T-cell (primary cell): ENCODE data around the gene DNAH14. TPM values are rescaled to one million over a fixed set of nuclear protein-coding genes. Genes with fewer than 3 reads are reported as not detected.
"Not testable (repeated sequence)": the region's sequence is repeated elsewhere in the genome, so short reads cannot be mapped to it uniquely, and the experiment has no call there.

Experiments
- ATAC-seq, 4 experiments: fragments of 200-7000 bp in 3 of 4; fragments of 150-1000 bp in 1 of 4; cut with Tn5 transposase; replicated peaks in 1 of 4; 1 replicate in 3 of 4; 2 replicates in 1 of 4; pipeline ENCODE4 v1.10.0; 2021; ENCODE audit warnings: moderate library complexity in 3 of 4, mild to moderate bottlenecking in 2 of 4, moderate number of reproducible peaks in 1 of 4
- CTCF ChIA-PET, 2 donors: fragments of 300-600 bp; sonication (Branson Sonifier 250); formaldehyde crosslinking; loops; one replicate each; lab custom pipeline; 2022; ENCODE audit warnings: antibody characterized with exemption in 2 of 2; lab: Charles Lee
- POLR2A ChIA-PET, 2 donors: fragments of 300-600 bp; sonication (Branson Sonifier 250); formaldehyde crosslinking; loops; one replicate each; lab custom pipeline; 2022; ENCODE audit warnings: antibody characterized with exemption in 2 of 2; lab: Charles Lee
- DNase-seq, 35 experiments: peaks; one replicate each; pipeline versions ENCODE4 v3.0.0 to v3.0.0-alpha.2; 2013 to 2023
- H3K27ac ChIP-seq: one replicate; pipeline ENCODE4 v1.5.1; 2013; ENCODE audit warnings: low read length
- H3K27me3 ChIP-seq, 2 experiments: replicated peaks in 1 of 2; 1 replicate in 1 of 2; 2 replicates in 1 of 2; pipeline versions ENCODE4 v1.6.1 to v1.7.0; 2013; ENCODE audit warnings: low read length in 1 of 2, mixed read lengths in 1 of 2; ENCODE audit not compliant: control insufficient read depth in 2 of 2, insufficient read depth in 2 of 2; ENCODE audit errors: extremely low read depth in 1 of 2
- H3K36me3 ChIP-seq, 2 donors: 1 replicate in 1 of 2; 2 replicates in 1 of 2; pipeline versions ENCODE4 v1.6.1 to v1.7.0; 2013; ENCODE audit warnings: low read length in 1 of 2; ENCODE audit not compliant: control insufficient read depth in 2 of 2, insufficient read depth in 1 of 2; ENCODE audit errors: extremely low read depth in 1 of 2
- H3K4me1 ChIP-seq, 2 experiments: 1 replicate in 1 of 2; 2 replicates in 1 of 2; pipeline versions ENCODE4 v1.6.1 to v1.7.0; 2013; ENCODE audit warnings: low read length in 2 of 2, mixed read lengths in 1 of 2; ENCODE audit not compliant: insufficient read depth in 2 of 2, control insufficient read depth in 1 of 2; ENCODE audit errors: extremely low read depth in 1 of 2
- H3K4me3 ChIP-seq, 2 donors: 1 replicate in 1 of 2; 2 replicates in 1 of 2; pipeline versions ENCODE4 v1.5.1 to v1.7.0; 2013; ENCODE audit warnings: mild to moderate bottlenecking in 2 of 2, low read length in 1 of 2, moderate library complexity in 1 of 2; ENCODE audit not compliant: control insufficient read depth in 1 of 2; ENCODE audit errors: extremely low read depth in 1 of 2
- H3K9me3 ChIP-seq: 2 replicates; pipeline ENCODE4 v1.7.0; 2013
- H3K27ac Mint-ChIP-seq, 2 donors: one replicate each; pipeline ENCODE4 v1.8.0; 2020 to 2021; ENCODE audit warnings: mild to moderate bottlenecking in 2 of 2, mixed read lengths in 2 of 2
- H3K27me3 Mint-ChIP-seq, 2 donors: one replicate each; pipeline ENCODE4 v1.8.0; 2021 to 2022; ENCODE audit warnings: mixed read lengths in 2 of 2
- H3K36me3 Mint-ChIP-seq: one replicate; pipeline ENCODE4 v1.8.0; 2021; ENCODE audit warnings: mixed read lengths
- H3K4me1 Mint-ChIP-seq, 3 donors: one replicate each; pipeline ENCODE4 v1.8.0; 2020 to 2022; ENCODE audit warnings: mixed read lengths in 3 of 3, mild to moderate bottlenecking in 1 of 3
- H3K4me3 Mint-ChIP-seq, 3 donors: one replicate each; pipeline ENCODE4 v1.8.0; 2020 to 2022; ENCODE audit warnings: mild to moderate bottlenecking in 3 of 3, mixed read lengths in 3 of 3, moderate library complexity in 3 of 3
- H3K9me3 Mint-ChIP-seq, 3 donors: one replicate each; pipeline ENCODE4 v1.8.0; 2020 to 2022; ENCODE audit warnings: mixed read lengths in 3 of 3
- WGBS: methylation state at CpG from one replicate; pipeline ENCODE4 v1.1.5; 2013; ENCODE audit warnings: missing lambda C conversion rate; ENCODE audit not compliant: insufficient coverage; 5-methylcytosine and 5-hydroxymethylcytosine counted together
- total RNA-seq, 35 experiments: library from RNA in 6 of 35; stranded (reverse) in 6 of 35; fragments of 120-200 nt in 1 of 35; gene quantifications; one replicate each; pipeline versions ENCODE4 v1.2.1 to v1.2.4 and lab custom pipeline; 2013 to 2026

DNAH14 gene
- total RNA-seq, 5 donors from 2014 or later (not counting 1 experiment from before 2014, with no cell fraction given): 0.06 to 1.4 (median 0.39) TPM; not detected in 1

- H3K27ac Mint-ChIP-seq: no peak overlapping the region
- no peaks in the 10 kb centered on the region for H3K36me3 Mint-ChIP-seq
- H3K36me3 ChIP-seq: no peaks in the 10 kb centered on the region
- no peak overlapping the region for H3K27ac ChIP-seq
- ChIA-PET CTCF (no interaction called here), POLR2A (no interaction called here)
- H3K27me3 ChIP-seq: peaks cover 0 to 2% of the 10 kb centered on the region in 2 experiments
- no peak for DNase-seq
- H3K4me3 ChIP-seq: no peak overlapping the region
- ATAC-seq: no peak
- H3K9me3 Mint-ChIP-seq: no peaks in the 10 kb centered on the region
- no CpG with 5 or more reads among the region's 1 CpG for WGBS
- H3K27me3 Mint-ChIP-seq: peaks cover 2 to 7% of the 10 kb centered on the region in 2 donors
- H3K4me1 ChIP-seq: no peaks in the 10 kb centered on the region
- H3K4me3 Mint-ChIP-seq: no peak overlapping the region
- H3K9me3 ChIP-seq: no peaks in the 10 kb centered on the region
- H3K4me1 Mint-ChIP-seq: no peaks in the 10 kb centered on the region
Measured at GRCh38 chr1:225224287-225224686, 294.8 kb downstream of the DNAH14 start.

GRCh38 chr1:225225681-225226080 is 296.2 kb downstream of the DNAH14 start:
- H3K4me1 ChIP-seq: no peaks in the 10 kb centered on the region
- H3K9me3 ChIP-seq: no peaks in the 10 kb centered on the region
- no peaks in the 10 kb centered on the region for H3K4me1 Mint-ChIP-seq
- no peak for DNase-seq
- H3K4me3 Mint-ChIP-seq: no peak overlapping the region
- H3K9me3 Mint-ChIP-seq: no peaks in the 10 kb centered on the region
- H3K36me3 Mint-ChIP-seq: no peaks in the 10 kb centered on the region
- peaks cover 0 to 4% of the 10 kb centered on the region in 2 donors for H3K27me3 Mint-ChIP-seq
- H3K27ac ChIP-seq: no peak overlapping the region
- no peak overlapping the region for H3K4me3 ChIP-seq
- CTCF ChIA-PET: no interaction called here
- peaks cover 0 to 2% of the 10 kb centered on the region in 2 experiments for H3K27me3 ChIP-seq
- ATAC-seq: no peak
- H3K36me3 ChIP-seq: no peaks in the 10 kb centered on the region
- no peak overlapping the region for H3K27ac Mint-ChIP-seq
- WGBS: 92% methylated on average over 2 of the region's 2 CpGs
- POLR2A ChIA-PET: no interaction called here

GRCh38 chr1:225228871-225229303 is 299.4 kb downstream of the DNAH14 start:
- DNase-seq (no peak), ATAC-seq (no peak)
- Histone ChIP-seq H3K4me3 (no peak overlapping the region), H3K27ac (no peak overlapping the region), H3K9me3 (no peaks in the 10 kb centered on the region), H3K36me3 (no peaks in the 10 kb centered on the region), H3K27me3 (no peaks in the 10 kb centered on the region), H3K4me1 (no peaks in the 10 kb centered on the region)
- 100% methylated on average over 2 of the region's 8 CpGs for WGBS
- H3K4me1 Mint-ChIP-seq: no peaks in the 10 kb centered on the region
- POLR2A ChIA-PET: no interaction called here
- H3K27me3 Mint-ChIP-seq: no peaks in the 10 kb centered on the region
- CTCF ChIA-PET: no interaction called here
- peak overlapping the region in 1 of 2 donors; percentile 13 for H3K27ac Mint-ChIP-seq
- no peaks in the 10 kb centered on the region for H3K9me3 Mint-ChIP-seq
- H3K4me3 Mint-ChIP-seq: no peak overlapping the region
- no peaks in the 10 kb centered on the region for H3K36me3 Mint-ChIP-seq

GRCh38 chr1:225229429-225229828 is 300.0 kb downstream of the DNAH14 start:
- H3K4me1 ChIP-seq, POLR2A ChIA-PET, H3K4me1 Mint-ChIP-seq, ATAC-seq, H3K27ac ChIP-seq, H3K36me3 ChIP-seq, H3K27me3 Mint-ChIP-seq, H3K27ac Mint-ChIP-seq, H3K4me3 ChIP-seq, CTCF ChIA-PET, H3K36me3 Mint-ChIP-seq, H3K9me3 ChIP-seq, H3K27me3 ChIP-seq, H3K4me3 Mint-ChIP-seq, DNase-seq, H3K9me3 Mint-ChIP-seq: not testable (repeated sequence)

- H3K27ac Mint-ChIP-seq: no peak overlapping the region
- no peaks in the 10 kb centered on the region for H3K36me3 ChIP-seq
- no peaks in the 10 kb centered on the region for H3K9me3 ChIP-seq
- no peaks in the 10 kb centered on the region for H3K9me3 Mint-ChIP-seq
- WGBS: no CpG with 5 or more reads among the region's 2 CpGs
- CTCF ChIA-PET: no interaction called here
- H3K4me1 ChIP-seq: no peaks in the 10 kb centered on the region
- H3K4me1 Mint-ChIP-seq: no peaks in the 10 kb centered on the region
- ATAC-seq: no peak
- H3K27me3 Mint-ChIP-seq: peaks cover 0 to 2% of the 10 kb centered on the region in 2 donors
- no peaks in the 10 kb centered on the region for H3K36me3 Mint-ChIP-seq
- no peaks in the 10 kb centered on the region for H3K27me3 ChIP-seq
- H3K4me3 Mint-ChIP-seq: no peak overlapping the region
- DNase-seq: no peak
- H3K4me3 ChIP-seq: no peak overlapping the region
- H3K27ac ChIP-seq: no peak overlapping the region
- POLR2A ChIA-PET: no interaction called here
Measured at GRCh38 chr1:225230483-225230882, 301.0 kb downstream of the DNAH14 start.

GRCh38 chr1:225232930-225233329 is 303.5 kb downstream of the DNAH14 start:
- ATAC-seq, H3K4me1 Mint-ChIP-seq, H3K4me1 ChIP-seq, H3K27ac ChIP-seq, DNase-seq, H3K36me3 Mint-ChIP-seq, H3K27ac Mint-ChIP-seq, H3K9me3 ChIP-seq, POLR2A ChIA-PET, H3K4me3 ChIP-seq, H3K4me3 Mint-ChIP-seq, CTCF ChIA-PET, H3K27me3 ChIP-seq, H3K9me3 Mint-ChIP-seq, H3K36me3 ChIP-seq: not testable (repeated sequence)
- H3K27me3 Mint-ChIP-seq: peaks cover 12 to 18% of the 10 kb centered on the region in 2 donors
- WGBS: no CpG with 5 or more reads among the region's 1 CpG

GRCh38 chr1:225242611-225243010 is 313.1 kb downstream of the DNAH14 start:
- no peak for ATAC-seq
- no peak overlapping the region for H3K27ac Mint-ChIP-seq
- DNase-seq: no peak
- H3K27ac ChIP-seq: no peak overlapping the region
- no peaks in the 10 kb centered on the region for H3K4me1 Mint-ChIP-seq
- H3K4me1 ChIP-seq: no peaks in the 10 kb centered on the region
- CTCF ChIA-PET: interaction anchor here in 1 of 2 donors (0.7 kb wide), 1 partner anchor 249 kb away, joined by 3 read pairs; no protein-coding TSS in a partner anchor
- no peak overlapping the region for H3K4me3 ChIP-seq
- POLR2A ChIA-PET: no interaction called here
- H3K36me3 Mint-ChIP-seq: no peaks in the 10 kb centered on the region
- H3K4me3 Mint-ChIP-seq: no peak overlapping the region
- peaks cover 31 to 56% of the 10 kb centered on the region in 2 donors for H3K27me3 Mint-ChIP-seq
- no CpG with 5 or more reads among the region's 3 CpGs for WGBS
- peaks cover 0 to 19% (median 10%) of the 10 kb centered on the region in 3 donors for H3K9me3 Mint-ChIP-seq
- peaks cover 0 to 11% of the 10 kb centered on the region in 2 experiments for H3K27me3 ChIP-seq
- no peaks in the 10 kb centered on the region for H3K36me3 ChIP-seq
- no peaks in the 10 kb centered on the region for H3K9me3 ChIP-seq
